Non-pigmented ciliary epithelial cell (primary cell): ENCODE measurements around the gene PHTF2.
A peak's percentile ranks its signal among the peaks of the same experiment; 100 is the strongest.
"Not testable (repeated sequence)": the region's sequence is repeated elsewhere in the genome, so short reads cannot be mapped to it uniquely, and the experiment has no call there.

Source experiments
- DNase-seq: peaks from one replicate; pipeline ENCODE4 v3.0.0-alpha.2; 2010; ENCODE audit warnings: low read depth

Gene PHTF2

DNA sequence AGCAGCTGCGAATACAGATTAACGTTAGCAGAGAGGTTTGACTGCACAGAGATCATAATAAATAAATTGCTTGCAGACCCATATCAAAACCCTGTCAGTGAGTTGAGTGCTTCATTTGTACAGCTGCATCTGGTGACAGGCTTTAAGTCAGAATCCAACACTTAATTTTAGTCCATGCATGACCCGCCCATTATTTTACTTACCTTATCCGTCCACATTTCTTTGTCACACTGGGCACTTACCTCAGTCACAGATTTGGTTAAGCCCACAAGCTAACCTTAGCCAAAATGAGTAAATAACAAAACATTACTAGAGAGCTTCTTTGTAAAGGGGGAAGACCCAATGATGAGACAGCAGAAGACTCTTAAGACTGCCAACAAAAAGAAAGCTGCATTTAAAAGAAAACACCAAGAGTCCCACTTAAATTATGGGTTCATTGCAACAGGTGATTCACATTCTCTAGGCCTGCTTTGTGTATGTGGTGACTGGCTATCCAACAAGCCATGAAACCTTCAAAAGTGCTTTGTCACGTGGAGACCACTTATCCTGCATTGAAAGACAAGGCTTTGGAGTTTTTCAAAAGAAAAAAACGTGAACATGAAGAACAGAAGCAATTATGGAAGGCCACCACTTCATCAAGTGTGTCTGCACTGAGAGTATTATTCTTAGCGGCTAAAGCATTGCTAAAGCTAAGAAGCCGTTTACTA, 32.2 kb downstream of the PHTF2 start:
- DNase-seq: no peak

DNA sequence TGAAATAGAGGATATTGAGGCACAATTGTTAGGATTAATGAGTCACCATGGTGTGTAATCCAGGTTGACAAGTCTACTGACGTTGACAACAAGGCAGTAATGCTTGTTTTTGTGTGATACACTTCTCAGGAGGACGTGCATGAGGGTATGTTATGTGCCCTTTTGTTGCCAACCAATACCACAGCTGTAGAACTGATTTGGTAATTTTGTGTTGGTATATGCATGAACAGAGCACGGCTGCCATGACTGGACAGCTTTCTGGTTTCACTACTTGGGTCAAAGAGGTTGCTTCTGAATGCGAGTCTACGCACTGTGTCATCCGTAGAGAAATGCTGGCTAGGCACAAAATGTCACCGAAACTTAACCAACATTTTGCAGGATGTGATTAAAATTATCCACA, 32.9 kb downstream of the PHTF2 start:
- DNase-seq: no peak

DNA sequence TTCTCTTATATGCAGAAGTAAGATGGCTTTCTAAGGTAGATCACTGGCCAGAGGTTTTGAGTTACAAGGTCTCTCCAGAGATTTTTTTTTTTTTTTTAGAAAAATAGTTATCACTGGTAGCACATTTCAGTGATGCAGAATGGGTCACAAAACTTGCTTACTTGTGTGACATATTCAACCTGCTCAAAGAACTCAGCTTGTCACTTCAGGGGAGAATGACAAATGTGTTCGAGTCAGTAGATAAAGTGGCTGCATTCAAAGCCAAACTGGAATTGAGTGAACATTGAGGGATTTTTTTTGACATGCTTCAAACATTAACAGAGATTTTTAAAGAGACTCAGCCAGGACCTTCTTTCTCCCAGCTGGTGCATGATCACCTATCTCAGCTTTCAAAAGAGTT, 33.4 kb downstream of the PHTF2 start:
- no peak for DNase-seq

DNA sequence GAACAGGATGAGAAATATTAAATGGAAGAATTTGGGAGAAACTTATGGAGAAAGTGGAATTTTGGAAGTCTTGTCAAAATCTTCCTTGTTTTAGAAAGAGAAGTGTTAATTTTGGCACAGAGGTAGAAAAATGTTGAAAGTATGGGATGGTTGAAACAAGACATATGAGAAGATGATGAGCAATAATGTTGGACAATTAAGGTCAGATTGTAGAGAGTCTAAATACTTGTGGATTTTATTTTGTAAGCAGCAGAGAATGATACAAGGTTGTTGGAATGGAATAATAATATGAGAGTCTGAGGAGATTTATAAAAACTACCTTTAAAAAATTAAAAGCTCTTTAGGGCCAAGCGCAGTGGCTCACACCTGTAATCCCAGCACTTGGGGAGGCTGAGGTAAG, 34.6 kb downstream of the PHTF2 start:
- DNase-seq: no peak

GRCh38 chr7:77836425-77836824, 37.9 kb downstream of the PHTF2 start:
- DNase-seq: not testable (repeated sequence)

GRCh38 chr7:77837275-77837674, 38.7 kb downstream of the PHTF2 start:
- DNase-seq: no peak

- no peak for DNase-seq
Observed at GRCh38 chr7:77837966-77838365, 39.4 kb downstream of the PHTF2 start.

- DNase-seq: no peak
Observed at GRCh38 chr7:77838929-77839491, 40.4 kb downstream of the PHTF2 start.

- DNase-seq: no peak
Observed at GRCh38 chr7:77839919-77840318, 41.3 kb downstream of the PHTF2 start.

DNA sequence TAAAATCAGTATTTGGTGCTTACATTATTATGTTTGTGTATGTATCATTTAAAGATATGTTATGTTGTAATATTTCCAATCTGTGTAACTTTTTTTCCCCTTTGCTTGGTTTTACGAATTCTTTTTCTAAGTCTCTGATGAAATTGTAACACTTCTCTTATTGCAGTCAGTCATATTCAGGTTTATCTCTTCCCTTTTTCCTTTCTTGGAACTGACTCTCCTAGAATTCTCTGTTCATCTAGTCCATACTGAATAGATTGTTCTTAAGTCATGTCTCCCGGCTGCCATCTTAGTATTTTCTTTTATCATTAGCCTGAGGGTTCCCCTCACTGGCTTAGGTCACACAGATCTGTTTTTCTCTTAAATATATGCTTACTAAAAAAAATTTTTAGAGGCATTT, 44.6 kb downstream of the PHTF2 start:
- no peak for DNase-seq

- no peak for DNase-seq
Observed at GRCh38 chr7:77846317-77847092, 47.9 kb downstream of the PHTF2 start.

DNA sequence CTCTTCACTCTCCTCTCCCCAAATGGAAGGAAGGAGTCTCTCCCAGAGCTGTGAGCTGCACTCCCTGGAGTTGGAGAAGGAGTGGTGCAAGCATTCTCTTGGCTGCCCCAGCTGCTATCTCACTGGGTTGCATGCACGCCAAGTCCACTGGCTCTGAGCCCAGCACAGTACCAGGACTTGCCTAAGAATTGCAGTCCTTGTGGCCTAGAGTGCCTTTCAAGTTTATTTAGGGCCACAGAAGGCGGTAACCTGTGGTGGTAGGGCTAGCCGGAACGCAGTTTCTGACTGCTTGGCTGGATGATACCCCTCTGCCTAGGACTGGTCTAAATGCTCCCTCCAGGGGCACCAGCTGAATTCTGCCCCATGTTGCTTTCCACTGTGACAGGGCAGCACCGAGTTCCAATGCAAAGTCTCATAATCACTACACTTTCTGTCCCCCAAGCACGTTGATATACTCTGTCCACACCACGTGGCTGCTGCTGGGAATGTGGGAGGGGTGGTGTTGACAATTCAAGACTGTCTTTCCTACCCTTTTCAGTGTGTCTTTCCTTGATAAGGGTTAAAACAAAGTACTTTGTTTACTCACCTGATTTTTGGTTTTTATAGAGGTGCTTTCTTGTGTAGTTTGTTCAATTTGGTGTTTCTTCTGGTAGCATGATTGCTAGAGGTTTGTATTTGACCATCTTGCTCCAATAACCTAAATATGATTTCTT, 57.0 kb downstream of the PHTF2 start:
- DNase-seq: no peak

DNA sequence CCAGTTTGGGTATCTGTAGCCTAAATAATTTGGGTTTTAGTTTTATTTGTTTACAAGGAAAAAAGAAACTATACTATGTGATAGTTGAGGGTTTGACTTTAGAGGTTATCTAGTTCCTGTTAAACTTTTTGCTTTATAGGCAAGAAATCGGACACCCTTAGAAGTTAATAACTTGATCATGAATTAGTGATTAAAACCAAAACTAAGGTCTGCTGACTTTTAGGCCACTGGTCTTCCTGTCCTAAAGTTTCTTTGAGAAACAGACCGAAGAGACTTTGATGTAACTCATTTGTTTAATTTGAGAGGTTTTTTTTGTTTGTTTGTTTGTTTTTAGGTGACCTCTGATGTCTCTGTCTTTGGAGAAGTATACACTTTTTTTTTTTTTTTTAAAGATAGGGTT, 59.7 kb downstream of the PHTF2 start:
- DNase-seq: no peak

DNA sequence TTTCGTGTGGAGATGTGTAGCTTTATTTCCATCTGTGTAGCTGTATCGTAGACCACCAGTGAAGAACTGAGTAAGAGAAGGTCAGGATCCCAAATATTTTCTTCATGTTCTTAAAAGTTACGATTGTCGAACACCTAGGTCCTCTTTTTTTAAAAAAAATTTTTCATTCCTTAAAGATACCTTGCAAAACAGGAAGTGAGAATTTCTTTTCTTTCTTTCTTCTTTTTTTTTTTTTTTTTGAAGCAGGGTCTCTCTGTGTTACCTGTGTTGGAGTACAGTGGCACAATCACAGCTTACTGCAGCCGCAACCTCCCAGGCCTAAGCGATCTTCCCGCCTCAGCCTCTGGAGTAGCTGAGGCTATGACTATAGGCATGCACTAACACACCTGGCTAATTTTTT, 60.8 kb downstream of the PHTF2 start:
- DNase-seq: no peak

GRCh38 chr7:77862691-77863090, 64.1 kb downstream of the PHTF2 start:
- DNase-seq: no peak

DNA sequence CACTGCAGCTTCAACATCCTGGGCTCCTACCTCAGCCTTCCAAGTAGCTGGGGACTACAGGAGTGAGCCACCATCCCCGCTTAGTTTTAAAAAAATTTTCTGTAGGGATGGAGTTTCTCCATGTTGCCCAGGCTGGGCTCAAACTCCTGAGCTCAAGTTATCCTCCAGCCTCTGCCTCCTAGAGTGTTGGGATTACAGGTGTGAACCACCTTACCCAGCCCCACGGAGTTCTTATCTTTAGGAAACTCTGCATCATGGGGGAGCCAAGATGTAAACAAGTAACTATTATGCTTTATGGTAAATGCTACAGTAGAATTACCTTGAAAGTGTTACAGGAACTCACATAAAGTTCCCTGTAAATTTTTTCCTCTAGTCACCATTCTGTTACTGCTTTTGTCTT, 65.3 kb downstream of the PHTF2 start:
- no peak for DNase-seq

DNA sequence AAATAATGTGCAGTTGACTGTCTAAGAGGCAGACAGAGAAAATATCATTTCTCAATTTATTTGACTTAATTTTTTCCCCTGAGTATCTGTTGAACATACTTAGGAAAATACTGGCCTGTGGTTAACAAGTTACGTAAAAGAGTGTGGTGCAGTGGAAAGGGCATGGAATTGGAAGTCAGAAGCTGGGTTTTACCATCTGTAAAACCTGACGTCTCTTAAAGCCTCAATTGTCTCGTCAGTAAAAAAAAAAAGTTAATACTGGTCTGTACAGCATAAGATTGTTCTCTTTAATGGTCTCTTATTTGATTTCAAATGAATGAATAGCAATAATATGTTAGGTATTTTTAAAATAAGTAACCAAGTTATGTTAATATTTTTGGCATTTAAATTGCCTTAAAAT, 67.8 kb downstream of the PHTF2 start:
- DNase-seq: no peak

DNA sequence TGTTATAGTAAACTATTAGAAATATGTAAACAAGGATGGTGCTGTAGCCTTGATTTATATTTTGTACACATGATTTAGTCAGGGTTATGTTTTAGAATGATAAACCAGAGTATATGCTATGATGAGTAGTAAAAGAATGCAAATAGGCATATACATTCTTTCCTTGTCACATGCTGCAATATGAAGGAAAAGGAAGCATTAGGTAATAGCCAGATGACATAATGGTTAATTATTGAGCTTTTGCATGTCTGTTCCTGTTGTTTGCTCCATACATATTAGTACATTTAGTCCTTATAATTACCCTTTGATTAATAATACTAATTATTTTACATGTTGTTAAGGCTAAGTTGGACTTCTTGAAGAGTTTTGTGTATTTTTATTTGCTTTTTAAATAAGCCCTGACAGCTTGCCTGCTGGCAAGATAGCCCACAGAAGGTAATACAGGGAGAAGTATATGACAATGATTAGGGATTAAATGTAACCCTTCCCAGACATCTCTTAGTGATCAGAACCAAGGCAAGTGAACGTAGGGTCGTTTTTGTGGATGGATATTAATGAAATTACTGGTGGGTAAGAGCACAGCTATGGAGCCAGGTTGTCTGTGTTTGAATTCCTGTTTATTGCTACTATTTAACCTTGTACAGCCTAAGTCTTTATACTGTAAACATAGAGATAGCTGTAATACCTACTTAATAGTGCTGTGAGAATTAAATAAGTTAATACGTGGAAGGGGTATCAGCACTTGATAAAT, 68.4 kb downstream of the PHTF2 start:
- peak; percentile 44 for DNase-seq

GRCh38 chr7:77867537-77867865, 68.9 kb downstream of the PHTF2 start:
- DNase-seq: no peak

DNA sequence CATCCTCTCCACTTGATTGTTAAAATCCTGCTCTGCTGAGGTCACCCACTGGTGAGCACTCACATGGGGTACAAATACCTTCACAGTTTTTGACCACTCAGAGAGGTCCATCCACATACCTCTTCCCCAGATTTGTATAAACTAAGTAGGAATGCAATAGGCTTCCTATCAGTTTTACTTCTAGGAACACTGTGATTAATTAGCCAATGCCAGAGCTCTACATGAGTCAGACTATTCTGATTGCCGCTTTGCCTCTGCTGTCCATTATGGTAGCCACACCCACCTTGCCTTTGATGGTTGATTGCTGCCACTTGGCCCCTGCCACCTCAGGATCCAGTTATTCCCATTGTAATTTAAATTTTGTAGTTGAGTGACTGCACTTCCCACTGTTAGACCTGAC, 73.7 kb downstream of the PHTF2 start:
- DNase-seq: not testable (repeated sequence)

GRCh38 chr7:77873416-77874327, 75.1 kb downstream of the PHTF2 start:
- DNase-seq: not testable (repeated sequence)
